DOHH2 (cell line): ENCODE results near the gene IRX2.

Experiments used
- H3F3A ChIP-seq: fragments of 200-600 bp; sonication (generic), shearing (Covaris generic); 2 replicates; pipeline ENCODE4 v1.6.0; 2016; ENCODE audit warnings: antibody characterized with exemption, mild to moderate bottlenecking; ENCODE audit not compliant: control insufficient read depth, insufficient read depth
- H3K27ac ChIP-seq: fragments of 200-600 bp; sonication (generic); 2 replicates; pipeline ENCODE4 v1.5.1; 2014; ENCODE audit warnings: low read depth, mild to moderate bottlenecking, low read length, moderate library complexity
- H3K27me3 ChIP-seq: fragments of 200-600 bp; sonication (generic); 2 replicates; pipeline ENCODE4 v1.6.1; 2014; ENCODE audit warnings: mild to moderate bottlenecking, low read length, mixed read lengths; ENCODE audit not compliant: control insufficient read depth
- H3K36me3 ChIP-seq: fragments of 200-600 bp; sonication (generic); 2 replicates; pipeline ENCODE4 v1.6.1; 2014; ENCODE audit warnings: mild to moderate bottlenecking, low read length, moderate library complexity, mixed read lengths; ENCODE audit not compliant: control insufficient read depth
- H3K4me1 ChIP-seq: fragments of 200-600 bp; sonication (generic); 2 replicates; pipeline ENCODE4 v1.6.1; 2014; ENCODE audit warnings: mild to moderate bottlenecking, low read length, mixed read lengths; ENCODE audit not compliant: control insufficient read depth
- H3K4me2 ChIP-seq: fragments of 200-600 bp; sonication (generic); 2 replicates; pipeline ENCODE4 v1.6.0; 2014; ENCODE audit warnings: mild to moderate bottlenecking, low read length, moderate library complexity
- H3K4me3 ChIP-seq: fragments of 200-600 bp; sonication (generic); 2 replicates; pipeline ENCODE4 v1.5.1; 2014; ENCODE audit warnings: mild to moderate bottlenecking, low read length, mixed read lengths
- H3K79me2 ChIP-seq: fragments of 200-600 bp; sonication (generic); 2 replicates; pipeline ENCODE4 v1.6.1; 2014; ENCODE audit warnings: mild to moderate bottlenecking, low read length, mixed read lengths; ENCODE audit not compliant: control insufficient read depth
- H3K9me2 ChIP-seq: fragments of 200-600 bp; sonication (generic); replicated peaks from 2 replicates; pipeline ENCODE4 v1.6.1; 2014; ENCODE audit warnings: mild to moderate bottlenecking, low read length, mixed read lengths; ENCODE audit not compliant: control insufficient read depth
- H3K9me3 ChIP-seq: fragments of 200-600 bp; sonication (generic); 2 replicates; pipeline ENCODE4 v1.6.1; 2014; ENCODE audit warnings: antibody characterized with exemption, low read length, mixed read lengths; ENCODE audit not compliant: control insufficient read depth, insufficient read depth
- H4K20me1 ChIP-seq: fragments of 200-600 bp; sonication (generic); 2 replicates; pipeline ENCODE4 v1.6.0; 2014; ENCODE audit warnings: low read depth, mild to moderate bottlenecking, antibody characterized with exemption, low read length, moderate library complexity; ENCODE audit not compliant: control insufficient read depth, insufficient read depth
- EZH2phosphoT487 ChIP-seq: fragments of 200-600 bp; sonication (generic); IDR thresholded peaks from 2 replicates; pipeline ENCODE4 v1.6.1; 2017; ENCODE audit warnings: borderline replicate concordance, mild to moderate bottlenecking, antibody characterized with exemption, low read length, moderate library complexity, mixed read lengths
- TF ChIP-seq, protein P1 (sequence below): fragments of 200-600 bp; sonication (generic); IDR thresholded peaks from one replicate; pipeline ENCODE4 v1.5.1; 2014; ENCODE audit warnings: antibody characterized with exemption, mild to moderate bottlenecking, low read depth, low read length; ENCODE audit not compliant: poor library complexity, severe bottlenecking

IRX2 gene

DNA sequence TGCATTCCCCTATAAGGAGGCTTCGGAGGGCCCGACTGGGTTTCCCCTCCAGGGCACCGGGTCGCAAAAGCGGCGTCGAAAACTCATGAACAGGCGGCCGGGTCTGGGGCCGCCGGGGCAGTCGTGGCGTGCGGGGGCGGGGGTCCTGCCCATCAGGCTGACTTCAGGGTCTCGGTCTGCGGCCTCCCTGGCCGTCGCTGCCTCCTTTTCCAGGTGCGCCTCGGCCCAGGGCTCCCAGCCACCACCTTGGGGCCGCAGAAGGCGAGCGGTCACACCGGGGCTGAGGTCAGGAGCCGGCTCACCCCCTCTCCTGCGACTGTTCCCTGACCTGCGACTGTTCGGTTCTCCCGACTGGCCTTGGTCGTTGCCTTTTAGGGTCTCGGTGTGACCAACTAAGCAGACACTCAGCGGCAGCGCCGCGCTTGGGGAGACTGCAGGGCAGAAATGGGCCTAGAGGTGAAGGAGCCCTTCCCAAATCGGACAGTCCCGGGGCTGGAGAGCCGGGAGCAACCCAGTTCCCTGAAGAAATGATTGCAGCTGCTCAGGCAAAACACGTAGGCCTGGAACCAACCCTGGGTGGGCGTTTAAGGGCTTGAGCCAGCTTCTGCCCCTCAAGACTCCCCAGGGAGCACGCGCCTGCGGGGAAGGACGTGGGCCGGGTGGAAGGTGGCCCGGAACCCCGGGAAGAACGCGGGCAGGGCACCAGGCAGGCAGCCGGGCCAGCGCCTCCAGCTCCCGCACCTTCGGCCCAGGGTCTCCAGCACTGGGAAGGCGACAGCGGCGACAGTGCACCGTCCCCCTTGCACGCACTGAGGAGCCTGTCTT, 11.2 kb downstream of the IRX2 start:
- no peaks in the 10 kb centered on the region for H3K36me3 ChIP-seq
- H3K4me2 ChIP-seq = no peak overlapping the region
- TF ChIP-seq EZH2phosphoT487 = no peak
- TF ChIP-seq, protein P1, sequence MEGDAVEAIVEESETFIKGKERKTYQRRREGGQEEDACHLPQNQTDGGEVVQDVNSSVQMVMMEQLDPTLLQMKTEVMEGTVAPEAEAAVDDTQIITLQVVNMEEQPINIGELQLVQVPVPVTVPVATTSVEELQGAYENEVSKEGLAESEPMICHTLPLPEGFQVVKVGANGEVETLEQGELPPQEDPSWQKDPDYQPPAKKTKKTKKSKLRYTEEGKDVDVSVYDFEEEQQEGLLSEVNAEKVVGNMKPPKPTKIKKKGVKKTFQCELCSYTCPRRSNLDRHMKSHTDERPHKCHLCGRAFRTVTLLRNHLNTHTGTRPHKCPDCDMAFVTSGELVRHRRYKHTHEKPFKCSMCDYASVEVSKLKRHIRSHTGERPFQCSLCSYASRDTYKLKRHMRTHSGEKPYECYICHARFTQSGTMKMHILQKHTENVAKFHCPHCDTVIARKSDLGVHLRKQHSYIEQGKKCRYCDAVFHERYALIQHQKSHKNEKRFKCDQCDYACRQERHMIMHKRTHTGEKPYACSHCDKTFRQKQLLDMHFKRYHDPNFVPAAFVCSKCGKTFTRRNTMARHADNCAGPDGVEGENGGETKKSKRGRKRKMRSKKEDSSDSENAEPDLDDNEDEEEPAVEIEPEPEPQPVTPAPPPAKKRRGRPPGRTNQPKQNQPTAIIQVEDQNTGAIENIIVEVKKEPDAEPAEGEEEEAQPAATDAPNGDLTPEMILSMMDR = no peak
- H3K4me3 ChIP-seq = no peak overlapping the region
- H3K79me2 ChIP-seq = no peaks in the 10 kb centered on the region
- no peaks in the 10 kb centered on the region for H3K9me2 ChIP-seq
- H3K27ac ChIP-seq = no peak overlapping the region
- no peaks in the 10 kb centered on the region for H4K20me1 ChIP-seq
- H3F3A ChIP-seq = no peaks in the 10 kb centered on the region
- peaks cover 8% of the 10 kb centered on the region; the same call in 1 of the 2 replicates for H3K9me3 ChIP-seq
- H3K27me3 ChIP-seq = no peaks in the 10 kb centered on the region
- no peaks in the 10 kb centered on the region for H3K4me1 ChIP-seq

DNA sequence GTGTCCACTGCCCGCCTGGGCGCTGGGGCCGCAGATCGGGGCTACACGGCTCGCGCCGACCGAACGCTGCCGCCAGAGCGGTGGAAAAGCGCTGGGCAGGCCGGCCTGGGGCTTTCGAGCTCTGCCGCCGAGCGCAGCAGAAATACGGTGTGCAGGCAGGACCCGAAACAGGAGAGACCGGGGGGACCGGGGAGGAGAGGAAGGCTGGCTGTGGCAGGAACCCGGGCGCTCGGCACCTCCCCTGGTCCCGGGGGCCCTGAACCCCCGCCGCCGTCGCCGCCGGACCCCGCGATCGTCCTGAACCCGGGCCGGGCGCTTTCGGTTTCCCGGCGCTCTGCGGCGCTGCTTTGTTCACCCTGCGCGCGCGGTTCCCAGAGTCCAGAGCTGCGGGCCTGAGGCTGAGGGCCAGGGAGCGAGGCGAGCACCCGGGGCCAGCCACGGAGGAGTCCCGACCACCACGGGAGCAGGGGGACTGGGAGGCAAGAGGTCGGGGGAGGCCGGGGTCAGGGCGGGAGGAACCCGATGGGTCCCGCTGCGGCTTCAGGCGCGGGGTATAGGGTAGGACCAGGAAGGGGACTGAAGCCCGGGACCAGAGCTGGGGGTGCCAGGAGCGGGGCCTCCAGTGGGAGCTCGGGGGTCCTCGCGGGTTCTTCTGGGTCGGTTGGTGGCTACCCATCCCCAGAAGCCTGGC, 12.0 kb downstream of the IRX2 start:
- H3K27ac ChIP-seq = no peak overlapping the region
- no peaks in the 10 kb centered on the region for H3K27me3 ChIP-seq
- H4K20me1 ChIP-seq = no peaks in the 10 kb centered on the region
- no peak overlapping the region for H3K4me2 ChIP-seq
- no peaks in the 10 kb centered on the region for H3K4me1 ChIP-seq
- H3K79me2 ChIP-seq = no peaks in the 10 kb centered on the region
- H3K4me3 ChIP-seq = no peak overlapping the region
- no peaks in the 10 kb centered on the region for H3K36me3 ChIP-seq
- no peaks in the 10 kb centered on the region for H3K9me2 ChIP-seq
- no peak for TF ChIP-seq EZH2phosphoT487
- TF ChIP-seq, protein P1 = no peak
- no peaks in the 10 kb centered on the region for H3F3A ChIP-seq
- peaks cover 8% of the 10 kb centered on the region; the same call in 1 of the 2 replicates for H3K9me3 ChIP-seq

DNA sequence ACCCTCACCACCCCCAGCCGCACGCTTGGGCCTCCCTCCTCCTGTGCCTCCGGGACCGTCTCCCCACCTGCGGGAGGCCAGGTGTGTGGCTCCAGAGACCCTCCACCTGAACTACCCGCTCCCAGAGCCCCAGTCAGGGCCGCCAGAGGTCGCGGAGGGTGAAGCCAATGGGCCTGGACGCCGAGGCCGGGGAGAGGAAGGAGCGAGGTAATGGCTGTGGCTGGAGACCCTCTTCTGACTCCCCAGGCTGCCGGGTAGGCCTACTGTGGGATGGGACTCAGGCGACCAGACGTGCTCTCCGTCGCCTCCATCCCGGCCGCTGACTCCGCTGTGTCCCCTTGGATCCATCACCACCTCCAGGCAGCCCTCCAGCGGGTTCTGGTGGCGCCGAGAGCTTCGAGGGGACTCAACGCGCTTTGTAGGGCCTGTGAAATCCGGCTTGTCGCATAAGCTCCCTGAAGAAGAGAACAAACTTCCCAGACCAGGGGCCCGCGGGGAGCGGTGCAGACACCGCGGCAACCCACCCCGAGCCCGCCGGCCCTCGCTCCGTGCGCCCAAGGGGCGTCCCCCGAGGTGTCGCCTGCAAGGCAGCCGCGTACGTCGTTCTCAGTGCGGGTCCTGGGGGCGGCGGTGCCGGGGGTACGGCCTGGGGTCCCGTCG, 12.6 kb downstream of the IRX2 start:
- Histone ChIP-seq H3K27ac (no peak overlapping the region), H3F3A (no peaks in the 10 kb centered on the region), H3K79me2 (no peaks in the 10 kb centered on the region), H4K20me1 (no peaks in the 10 kb centered on the region), H3K9me2 (no peaks in the 10 kb centered on the region), H3K4me1 (no peaks in the 10 kb centered on the region), H3K4me3 (no peak overlapping the region), H3K36me3 (no peaks in the 10 kb centered on the region), H3K27me3 (no peaks in the 10 kb centered on the region), H3K9me3 (peaks cover 8% of the 10 kb centered on the region; the same call in 1 of the 2 replicates), H3K4me2 (no peak overlapping the region)
- TF ChIP-seq, protein P1 = no peak
- no peak for TF ChIP-seq EZH2phosphoT487
